Esophagus muscularis mucosa (tissue), 4 donors: ENCODE measurements around the gene ADAMTS17. TPM values are rescaled to one million over a fixed set of nuclear protein-coding genes. Genes with fewer than 3 reads are reported as not detected.

Experiments used
- DNase-seq: peaks from one replicate; pipeline ENCODE4 v3.0.0-alpha.2; 2017; ENCODE audit errors: extremely low spot score
- H3K27ac ChIP-seq, 4 donors: fragments of 200-600 bp; sonication (generic); replicated peaks in 1 of 4; 1 replicate in 3 of 4; 2 replicates in 1 of 4; pipeline ENCODE4 v1.5.1; 2016 to 2019; ENCODE audit warnings: mild to moderate bottlenecking in 1 of 4
- H3K27me3 ChIP-seq, 4 donors: fragments of 200-600 bp; sonication (generic); one replicate each; pipeline versions ENCODE4 v1.5.1 to v1.6.0; 2016 to 2019
- H3K36me3 ChIP-seq, 4 donors: fragments of 200-600 bp; sonication (generic); one replicate each; pipeline ENCODE4 v1.5.1; 2016 to 2019
- H3K4me1 ChIP-seq, 4 donors: fragments of 200-600 bp; sonication (generic); one replicate each; pipeline ENCODE4 v1.5.1; 2016 to 2019
- H3K4me3 ChIP-seq, 4 donors: fragments of 200-600 bp; sonication (generic); 1 replicate in 2 of 4; 2 replicates in 2 of 4; pipeline ENCODE4 v1.5.1; 2016 to 2019; ENCODE audit warnings: mild to moderate bottlenecking in 4 of 4, moderate library complexity in 1 of 4
- H3K9me3 ChIP-seq, 4 donors: fragments of 200-600 bp; sonication (generic); 1 replicate in 3 of 4; 2 replicates in 1 of 4; pipeline ENCODE4 v1.5.1; 2016 to 2019
- CTCF ChIP-seq, 3 experiments: fragments of 200-600 bp in 2 of 3; fragments of 450-650 bp in 1 of 3; sonication (generic) in 2 of 3; IDR thresholded peaks; one replicate each; pipeline ENCODE4 v1.5.1; 2017 to 2019; ENCODE audit warnings: antibody characterized with exemption in 3 of 3, mild to moderate bottlenecking in 2 of 3, moderate library complexity in 1 of 3
- EP300 ChIP-seq: sonication (generic); formaldehyde crosslinking; IDR thresholded peaks from one replicate; pipeline ENCODE4 v1.6.1; 2017; ENCODE audit warnings: antibody characterized with exemption
- POLR2A ChIP-seq: fragments of 450-650 bp; IDR thresholded peaks from one replicate; pipeline ENCODE4 v1.6.1; 2017; ENCODE audit warnings: antibody characterized with exemption, moderate library complexity, mild to moderate bottlenecking, low read depth
- POLR2AphosphoS5 ChIP-seq, 2 donors: sonication (generic); formaldehyde crosslinking; IDR thresholded peaks; one replicate each; pipeline ENCODE4 v1.6.1; 2017; ENCODE audit warnings: antibody characterized with exemption in 2 of 2
- WGBS: methylation state at CpG from one replicate; pipeline ENCODE4 v1.1.5; 2018; 5-methylcytosine and 5-hydroxymethylcytosine counted together
- intact Hi-C: fragments of 100-400 bp; cut with DNase I; formaldehyde crosslinking; loops from one replicate; pipeline ENCODE4 v1.15.1; 2023
- total RNA-seq, 4 donors: library from RNA; depleted of rRNA; stranded (reverse); fragments of >200 nt; gene quantifications; one replicate each; pipeline versions ENCODE4 v1.1.0 to v1.2.1, GENCODE V29; 2016

ADAMTS17 gene
- total RNA-seq, 4 donors from 2014 or later = 5.3 to 12.0 (median 6.6) TPM

- intact Hi-C loops = no loop called here
- 85% methylated on average over 4 of the region's 4 CpGs for WGBS
- Histone ChIP-seq H3K27ac (no peak overlapping the region), H3K9me3 (no peaks in the 10 kb centered on the region), H3K4me1 (no peaks in the 10 kb centered on the region), H3K36me3 (no peaks in the 10 kb centered on the region), H3K27me3 (no peaks in the 10 kb centered on the region), H3K4me3 (no peak overlapping the region)
- TF ChIP-seq POLR2AphosphoS5 (IDR thresholded peaks at IDR 0.05) (no peak), POLR2A (no peak), CTCF (IDR thresholded peaks at IDR 0.05) (no peak), EP300 (no peak)
- no peak for DNase-seq
These were observed 157.8 kb downstream of the ADAMTS17 start for GRCh38 chr15:100183921-100184495.

- intact Hi-C loops = no loop called here
- Histone ChIP-seq H3K27me3 (no peaks in the 10 kb centered on the region), H3K9me3 (no peaks in the 10 kb centered on the region), H3K36me3 (no peaks in the 10 kb centered on the region), H3K4me1 (peaks cover 0 to 12% (median 8%) of the 10 kb centered on the region in 4 donors), H3K27ac (no peak overlapping the region), H3K4me3 (no peak overlapping the region)
- WGBS = 90% methylated on average over 2 of the region's 2 CpGs
- TF ChIP-seq POLR2A (no peak), EP300 (no peak), POLR2AphosphoS5 (IDR thresholded peaks at IDR 0.05) (no peak), CTCF (IDR thresholded peaks at IDR 0.05) (no peak)
- DNase-seq = no peak
These were observed 160.9 kb downstream of the ADAMTS17 start for GRCh38 chr15:100180921-100181320.

GRCh38 chr15:100175406-100176114, 166.2 kb downstream of the ADAMTS17 start:
- Histone ChIP-seq H3K27ac (peak overlapping the region; percentile 73 to 82 (median 82)), H3K4me1 (peaks cover 15 to 48% (median 45%) of the 10 kb centered on the region in 4 donors), H3K4me3 (no peak overlapping the region), H3K36me3 (no peaks in the 10 kb centered on the region), H3K9me3 (peaks cover 0 to 26% (median 16%) of the 10 kb centered on the region in 4 donors), H3K27me3 (no peaks in the 10 kb centered on the region)
- intact Hi-C loops = loop anchor here (5.0 kb wide), 1 partner anchor 132 kb away; no protein-coding TSS in a partner anchor
- whole genome bisulfite sequencing = 37% methylated on average over 11 of the region's 12 CpGs
- TF ChIP-seq POLR2AphosphoS5 (IDR thresholded peaks at IDR 0.05) (peak; percentile 5 to 44), CTCF (IDR thresholded peaks at IDR 0.05) (no peak), EP300 (no peak), POLR2A (no peak)
- DNase-seq = no peak

- Histone ChIP-seq H3K4me1 (peaks cover 15 to 55% (median 52%) of the 10 kb centered on the region in 4 donors), H3K36me3 (no peaks in the 10 kb centered on the region), H3K9me3 (peaks cover 0 to 26% (median 16%) of the 10 kb centered on the region in 4 donors), H3K27me3 (no peaks in the 10 kb centered on the region), H3K27ac (peak overlapping the region; percentile 73 to 82 (median 82)), H3K4me3 (no peak overlapping the region)
- intact Hi-C loops = loop anchor here (5.0 kb wide), 1 partner anchor 132 kb away; no protein-coding TSS in a partner anchor
- 61% methylated on average over 3 of the region's 3 CpGs for whole genome bisulfite sequencing
- TF ChIP-seq CTCF (IDR thresholded peaks at IDR 0.05) = no peak
- no peak for TF ChIP-seq EP300
- no peak for TF ChIP-seq POLR2A
- TF ChIP-seq POLR2AphosphoS5 (IDR thresholded peaks at IDR 0.05) = no peak
- no peak for DNase-seq
These were observed 166.9 kb downstream of the ADAMTS17 start for GRCh38 chr15:100174904-100175275.
